ENCODE measurements around the gene BTG3.

Gene BTG3

DNA sequence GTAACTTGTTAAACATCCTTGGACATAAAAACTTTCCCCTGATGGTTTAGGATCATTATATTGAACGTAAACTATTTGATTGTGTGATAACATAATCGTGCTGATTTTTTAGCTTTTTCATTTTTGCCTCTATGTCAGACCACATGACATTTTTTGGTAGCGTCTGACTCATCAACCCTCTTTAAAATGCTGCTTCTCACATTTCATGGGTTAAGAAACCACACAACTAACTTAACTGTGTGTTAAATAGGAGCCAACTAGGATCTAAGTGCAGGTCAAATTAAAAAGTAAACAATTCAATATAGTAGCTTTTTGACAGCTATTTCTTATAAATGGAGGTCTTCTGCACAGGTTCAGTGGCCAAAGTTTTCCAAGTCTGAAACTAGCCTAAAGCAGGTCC lies 9.8 kb downstream of the BTG3 start:
- DNase-seq (ENCODE audit: extremely low spot score) = no peak
- ChIA-PET CTCF (interaction anchor here (2.1 kb wide), 1 partner anchor 17 kb away, joined by 6 read pairs; no protein-coding TSS in a partner anchor), POLR2A (interaction anchor here (1.5 kb wide), 1 partner anchor 9 kb away, joined by 5 read pairs; no protein-coding TSS in a partner anchor)
- TF ChIP-seq ZNF384 (IDR thresholded peaks at IDR 0.05) (no peak), TARDBP (IDR thresholded peaks at IDR 0.05) (no peak), BHLHE40 (IDR thresholded peaks at IDR 0.05; ENCODE audit: borderline replicate concordance) (no peak), FOXK2 (IDR thresholded peaks at IDR 0.05) (no peak), SP1 (IDR thresholded peaks at IDR 0.05) (no peak), CTBP1 (IDR thresholded peaks at IDR 0.05; ENCODE audit: borderline replicate concordance) (no peak)

DNA sequence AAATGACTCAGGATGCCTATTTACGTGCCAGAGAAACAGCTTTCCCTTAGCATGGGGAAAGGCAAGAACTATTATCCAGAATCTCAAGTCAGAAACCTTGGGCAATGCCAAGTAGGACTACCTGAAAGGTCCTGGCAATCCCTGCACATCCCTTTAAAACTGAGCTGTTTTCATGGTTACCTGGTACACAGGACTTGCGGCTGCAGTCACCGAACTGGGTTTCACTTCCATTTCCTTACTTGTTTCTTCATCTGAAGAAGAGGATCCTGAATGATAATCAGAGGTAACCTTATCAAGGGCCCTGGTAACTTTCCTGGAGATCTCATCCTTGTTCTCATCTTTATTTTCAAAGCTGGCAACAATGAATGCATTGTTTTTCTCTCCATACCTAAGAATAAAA lies 14.3 kb downstream of the BTG3 start:
- ChIA-PET POLR2A (no interaction called here), CTCF (no interaction called here)
- no peak for TF ChIP-seq BHLHE40 (IDR thresholded peaks at IDR 0.05; ENCODE audit: borderline replicate concordance)
- TF ChIP-seq L3MBTL2 (conservative IDR thresholded peaks at IDR 0.05) = no peak
- no peak for DNase-seq (ENCODE audit: extremely low spot score)

DNA sequence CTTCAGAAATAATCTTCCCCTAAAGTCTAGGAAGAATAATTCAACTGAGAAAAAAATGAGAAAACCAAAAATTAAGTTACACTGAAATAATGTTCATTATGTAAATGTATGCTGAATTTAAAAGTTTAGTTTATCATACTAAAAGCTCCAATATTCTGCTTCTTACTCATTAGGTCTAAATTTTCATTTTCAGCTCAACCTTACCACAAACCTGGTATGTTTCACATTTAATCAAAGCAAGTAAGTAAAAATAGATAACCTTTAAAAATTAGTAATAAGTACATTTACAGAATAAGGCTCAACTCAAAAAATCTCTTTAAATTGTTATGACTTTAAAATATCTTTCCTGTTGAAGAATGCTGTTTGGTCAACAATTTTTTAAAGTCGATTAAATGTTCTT lies 15.0 kb downstream of the BTG3 start:
- POLR2A ChIA-PET = no interaction called here
- TF ChIP-seq, protein P1, sequence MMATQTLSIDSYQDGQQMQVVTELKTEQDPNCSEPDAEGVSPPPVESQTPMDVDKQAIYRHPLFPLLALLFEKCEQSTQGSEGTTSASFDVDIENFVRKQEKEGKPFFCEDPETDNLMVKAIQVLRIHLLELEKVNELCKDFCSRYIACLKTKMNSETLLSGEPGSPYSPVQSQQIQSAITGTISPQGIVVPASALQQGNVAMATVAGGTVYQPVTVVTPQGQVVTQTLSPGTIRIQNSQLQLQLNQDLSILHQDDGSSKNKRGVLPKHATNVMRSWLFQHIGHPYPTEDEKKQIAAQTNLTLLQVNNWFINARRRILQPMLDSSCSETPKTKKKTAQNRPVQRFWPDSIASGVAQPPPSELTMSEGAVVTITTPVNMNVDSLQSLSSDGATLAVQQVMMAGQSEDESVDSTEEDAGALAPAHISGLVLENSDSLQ (IDR thresholded peaks at IDR 0.05) = no peak
- TF ChIP-seq TARDBP (IDR thresholded peaks at IDR 0.05) = no peak
- no peak for TF ChIP-seq ARNT (IDR thresholded peaks at IDR 0.05)
- TF ChIP-seq HDGF (IDR thresholded peaks at IDR 0.05; ENCODE audit: borderline replicate concordance) = no peak
- no peak for TF ChIP-seq FOXK2 (IDR thresholded peaks at IDR 0.05)
- no peak for TF ChIP-seq SP1 (IDR thresholded peaks at IDR 0.05)
- no peak for TF ChIP-seq CTBP1 (IDR thresholded peaks at IDR 0.05; ENCODE audit: borderline replicate concordance)
- no peak for TF ChIP-seq NFRKB (IDR thresholded peaks at IDR 0.05)
- no peak for TF ChIP-seq ELF4 (IDR thresholded peaks at IDR 0.05)
- TF ChIP-seq FOXM1 (IDR thresholded peaks at IDR 0.05; ENCODE audit: borderline replicate concordance) = no peak
- TF ChIP-seq SUZ12 (IDR thresholded peaks at IDR 0.05) = no peak
- no peak for TF ChIP-seq L3MBTL2 (conservative IDR thresholded peaks at IDR 0.05)
- no peak for TF ChIP-seq ZNF384 (IDR thresholded peaks at IDR 0.05)
- CTCF ChIA-PET = no interaction called here
- no peak for DNase-seq (ENCODE audit: extremely low spot score)

DNA sequence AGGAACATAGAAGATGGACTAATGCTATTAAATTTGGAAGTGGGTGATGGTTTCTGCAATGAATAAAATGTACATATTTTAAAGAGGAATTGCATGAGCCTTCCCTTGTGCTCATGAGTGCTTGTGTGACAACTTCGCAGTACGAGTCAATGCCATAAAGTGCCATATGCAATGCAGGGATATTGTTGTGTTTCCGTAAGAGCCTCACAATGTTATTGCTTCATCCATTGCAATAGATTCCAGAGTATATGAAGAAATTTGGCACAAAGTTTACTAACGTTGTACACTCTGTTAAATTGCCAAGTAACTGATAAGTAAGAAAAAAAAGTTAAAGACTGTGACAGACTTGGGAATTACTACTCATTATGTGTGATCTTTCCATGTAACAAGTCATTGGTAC lies 22.3 kb downstream of the BTG3 start:
- no peak for DNase-seq (ENCODE audit: extremely low spot score)
- ChIA-PET CTCF (no interaction called here), POLR2A (no interaction called here)
- TF ChIP-seq LEF1 (IDR thresholded peaks at IDR 0.05; ENCODE audit: borderline replicate concordance) (no peak), HDGF (IDR thresholded peaks at IDR 0.05; ENCODE audit: borderline replicate concordance) (no peak), FOXA1 (IDR thresholded peaks at IDR 0.05) (no peak), SP1 (IDR thresholded peaks at IDR 0.05) (no peak), SUZ12 (IDR thresholded peaks at IDR 0.05) (no peak), CTBP1 (IDR thresholded peaks at IDR 0.05; ENCODE audit: borderline replicate concordance) (no peak), FOXK2 (IDR thresholded peaks at IDR 0.05) (no peak), ZNF384 (IDR thresholded peaks at IDR 0.05) (no peak), ARNT (IDR thresholded peaks at IDR 0.05) (no peak), TARDBP (IDR thresholded peaks at IDR 0.05) (no peak), ELF4 (IDR thresholded peaks at IDR 0.05) (no peak), BHLHE40 (IDR thresholded peaks at IDR 0.05; ENCODE audit: borderline replicate concordance) (no peak), NFRKB (IDR thresholded peaks at IDR 0.05) (no peak), L3MBTL2 (conservative IDR thresholded peaks at IDR 0.05) (no peak), FOXM1 (IDR thresholded peaks at IDR 0.05; ENCODE audit: borderline replicate concordance) (no peak)
- TF ChIP-seq, protein P1 (IDR thresholded peaks at IDR 0.05) = no peak

DNA sequence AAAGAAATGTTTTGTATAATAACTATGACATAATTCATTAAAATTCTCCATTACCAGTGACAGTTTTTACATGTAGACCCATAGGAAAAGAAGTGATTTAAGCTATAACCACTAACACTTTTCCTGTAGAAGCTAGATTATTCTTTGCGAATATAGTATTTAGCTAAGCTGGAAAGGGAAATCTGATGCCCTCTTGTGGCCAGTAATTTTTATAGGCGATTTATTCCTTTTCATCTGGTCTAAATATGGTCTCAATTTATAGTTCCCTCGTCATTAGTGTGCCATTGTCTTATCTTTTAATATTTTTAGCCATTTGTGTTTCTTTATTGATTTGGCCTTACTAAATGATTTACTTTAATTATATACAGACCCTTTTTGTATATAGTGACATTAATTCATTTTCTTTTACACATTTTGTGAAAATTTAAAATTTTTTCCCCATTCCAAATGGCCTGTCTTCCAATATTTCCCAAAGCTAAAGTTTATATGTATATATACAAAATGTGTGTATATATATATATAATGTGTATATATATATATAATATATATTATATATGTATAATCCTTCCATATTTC lies 26.7 kb downstream of the BTG3 start:
- ChIA-PET CTCF (interaction anchor here (0.9 to 1.8 kb wide), 5 partner anchors 16 to 199 kb away, joined by 3 to 24 read pairs (median 4); no protein-coding TSS in a partner anchor), POLR2A (no interaction called here)
- TF ChIP-seq LEF1 (IDR thresholded peaks at IDR 0.05; ENCODE audit: borderline replicate concordance) (no peak), ZNF384 (IDR thresholded peaks at IDR 0.05) (no peak), L3MBTL2 (conservative IDR thresholded peaks at IDR 0.05) (no peak), FOXM1 (IDR thresholded peaks at IDR 0.05; ENCODE audit: borderline replicate concordance) (no peak), FOXA1 (IDR thresholded peaks at IDR 0.05) (no peak), BHLHE40 (IDR thresholded peaks at IDR 0.05; ENCODE audit: borderline replicate concordance) (no peak), ARNT (IDR thresholded peaks at IDR 0.05) (no peak), FOXK2 (IDR thresholded peaks at IDR 0.05) (no peak), SP1 (IDR thresholded peaks at IDR 0.05) (no peak), NFRKB (IDR thresholded peaks at IDR 0.05) (no peak), SUZ12 (IDR thresholded peaks at IDR 0.05) (no peak), HDGF (IDR thresholded peaks at IDR 0.05; ENCODE audit: borderline replicate concordance) (no peak), CTBP1 (IDR thresholded peaks at IDR 0.05; ENCODE audit: borderline replicate concordance) (no peak), TARDBP (IDR thresholded peaks at IDR 0.05) (no peak)
- TF ChIP-seq, protein P1 (IDR thresholded peaks at IDR 0.05) = no peak
- peak; percentile 26 for DNase-seq (ENCODE audit: extremely low spot score)

DNA sequence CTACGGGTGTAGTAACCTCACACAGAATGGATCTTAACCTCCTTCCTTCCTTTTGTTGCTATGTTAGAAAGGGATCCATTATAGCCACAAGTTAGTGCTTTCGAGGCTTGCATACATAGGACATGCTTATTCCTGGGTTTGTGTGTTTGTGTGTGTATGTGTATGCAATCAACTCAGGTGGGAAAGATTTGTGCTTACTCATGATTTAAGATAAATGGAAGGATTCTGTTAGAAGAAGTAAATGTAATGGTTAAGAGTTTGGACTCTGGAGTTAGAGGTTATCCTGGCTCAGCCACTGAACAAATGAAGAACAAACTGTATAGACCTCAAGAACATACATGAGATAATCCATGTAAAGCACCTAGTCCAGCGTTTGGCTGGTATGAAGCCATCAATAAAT lies 28.8 kb downstream of the BTG3 start:
- ChIA-PET POLR2A (no interaction called here), CTCF (no interaction called here)
- no peak for DNase-seq (ENCODE audit: extremely low spot score)
- TF ChIP-seq L3MBTL2 (conservative IDR thresholded peaks at IDR 0.05) (no peak), SP1 (IDR thresholded peaks at IDR 0.05) (no peak), TARDBP (IDR thresholded peaks at IDR 0.05) (no peak), ZNF384 (IDR thresholded peaks at IDR 0.05) (no peak), NFRKB (IDR thresholded peaks at IDR 0.05) (no peak), LEF1 (IDR thresholded peaks at IDR 0.05; ENCODE audit: borderline replicate concordance) (no peak), ARNT (IDR thresholded peaks at IDR 0.05) (no peak), FOXM1 (IDR thresholded peaks at IDR 0.05; ENCODE audit: borderline replicate concordance) (no peak), ELF4 (IDR thresholded peaks at IDR 0.05) (no peak), HDGF (IDR thresholded peaks at IDR 0.05; ENCODE audit: borderline replicate concordance) (no peak), FOXK2 (IDR thresholded peaks at IDR 0.05) (no peak), BHLHE40 (IDR thresholded peaks at IDR 0.05; ENCODE audit: borderline replicate concordance) (no peak), SUZ12 (IDR thresholded peaks at IDR 0.05) (no peak), CTBP1 (IDR thresholded peaks at IDR 0.05; ENCODE audit: borderline replicate concordance) (no peak), FOXA1 (IDR thresholded peaks at IDR 0.05) (no peak)
- TF ChIP-seq, protein P1 (IDR thresholded peaks at IDR 0.05) = no peak
